ENCODE measurements around the gene POFUT2. TPM values are rescaled to one million over a fixed set of nuclear protein-coding genes. Genes with fewer than 3 reads are reported as not detected.
"Not testable (repeated sequence)": the region's sequence is repeated elsewhere in the genome, so short reads cannot be mapped to it uniquely, and the experiment has no call there.

POFUT2 gene
- total RNA-seq, 1 donor from 2014 or later: 21.5 TPM

DNA sequence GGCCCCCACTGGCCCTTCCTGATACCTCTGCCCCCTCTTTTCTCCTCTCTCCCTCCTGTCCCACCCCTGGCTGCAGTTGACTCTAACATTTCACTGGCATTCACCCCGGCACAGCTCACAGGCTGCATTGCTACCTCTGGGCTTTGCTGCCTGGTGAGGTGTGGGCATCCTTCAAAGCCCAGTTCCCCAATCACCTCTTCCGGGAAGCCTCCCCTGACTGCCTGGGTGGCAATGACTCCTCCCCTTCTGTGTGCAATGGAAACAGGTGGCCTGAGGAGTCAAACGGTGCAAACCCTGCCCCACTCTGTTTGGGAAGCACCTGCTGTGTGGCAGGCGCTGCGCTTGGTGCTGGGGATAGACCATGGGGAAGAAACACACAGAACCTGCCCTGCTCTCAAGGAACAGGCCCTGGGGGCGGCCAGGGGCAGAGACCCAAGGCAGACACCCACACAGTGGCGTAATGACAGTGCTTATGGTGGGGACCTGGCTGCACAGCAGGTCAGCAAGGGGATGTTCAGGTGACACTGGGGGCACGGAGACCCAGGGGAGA is 39.3 kb upstream of the POFUT2 start:
- DNase-seq (ENCODE audit: low read depth, low spot score): no peak

DNA sequence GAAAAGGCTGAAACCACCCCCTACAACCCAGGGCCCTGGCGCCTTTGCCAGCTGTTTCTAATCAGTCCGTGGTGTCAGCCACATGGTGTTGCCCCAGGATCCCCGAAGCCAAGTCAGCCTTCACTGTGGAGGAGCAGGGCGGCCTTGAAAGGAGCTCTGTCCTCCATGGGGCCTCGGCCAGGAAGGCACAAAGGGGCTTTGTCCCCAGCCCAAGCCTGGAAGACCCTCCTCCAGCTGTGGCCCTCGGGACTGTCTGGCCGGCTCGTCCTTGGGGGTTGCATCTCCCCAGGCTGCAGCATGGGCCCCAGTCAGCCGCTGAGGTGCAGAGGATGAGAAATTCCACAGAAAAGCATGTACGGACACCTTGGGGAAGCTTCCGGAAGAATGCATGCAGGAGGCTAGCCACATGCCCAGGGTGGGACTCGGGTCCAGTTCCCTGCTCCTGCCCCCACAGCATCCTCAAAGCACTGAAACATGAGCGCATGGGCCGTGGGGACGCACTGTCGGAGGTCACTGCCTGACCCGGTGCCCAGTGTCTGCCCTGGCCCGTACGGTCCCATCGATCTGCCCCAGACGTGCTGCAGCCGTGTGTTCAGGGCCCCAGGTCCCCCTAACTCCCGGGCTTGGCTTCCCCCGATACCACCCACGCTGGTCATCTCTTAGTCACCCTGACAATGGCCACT is 38.6 kb upstream of the POFUT2 start:
- no peak for DNase-seq (ENCODE audit: low read depth, low spot score)

DNA sequence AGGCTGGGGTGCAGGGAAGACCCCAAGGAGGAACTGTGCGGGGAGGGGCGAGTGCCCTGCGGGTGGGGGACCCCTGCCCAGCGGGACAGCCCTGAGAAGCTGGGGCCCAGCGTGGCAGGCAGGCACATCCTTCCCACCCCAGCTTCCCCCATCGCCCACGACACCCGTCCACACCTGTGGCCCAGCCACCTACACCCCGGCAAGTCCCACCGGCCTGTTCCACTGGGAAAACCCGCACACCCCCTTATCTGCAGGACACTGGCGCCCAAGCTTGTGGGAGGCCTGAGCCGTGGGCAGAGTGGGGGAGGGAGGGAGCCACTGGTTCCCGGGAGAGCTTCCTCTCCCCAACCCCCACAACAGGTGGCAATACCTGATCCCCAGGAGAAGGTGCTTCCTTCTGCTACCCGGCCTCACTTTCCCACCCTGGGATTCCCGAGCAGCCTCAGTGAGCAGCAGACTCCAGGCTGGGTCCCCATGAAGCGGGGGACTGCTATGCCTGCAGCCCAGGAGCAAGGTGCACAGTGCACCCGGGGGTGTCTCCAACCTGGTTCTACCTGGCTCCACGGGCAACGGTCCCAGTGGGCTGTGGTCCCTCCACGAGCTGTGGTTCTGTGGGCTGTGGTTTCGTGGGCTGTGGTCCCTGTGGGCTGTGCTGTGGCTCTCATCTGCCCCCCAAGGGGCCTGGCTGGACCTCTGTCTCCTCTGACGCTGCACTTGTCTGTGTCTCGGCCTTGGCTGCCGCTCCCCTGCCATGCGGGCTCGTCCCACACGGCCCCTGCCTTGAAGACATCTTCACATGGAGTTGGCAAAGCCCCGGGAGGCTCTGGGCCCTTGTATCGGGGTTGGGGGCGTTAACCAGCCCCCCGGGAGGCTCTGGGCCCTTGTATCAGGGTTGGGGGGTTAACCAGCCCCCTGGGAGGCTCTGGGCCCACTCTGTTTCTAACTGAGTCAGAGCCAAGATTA is 37.8 kb upstream of the POFUT2 start:
- DNase-seq (ENCODE audit: low read depth, low spot score): no peak

DNA sequence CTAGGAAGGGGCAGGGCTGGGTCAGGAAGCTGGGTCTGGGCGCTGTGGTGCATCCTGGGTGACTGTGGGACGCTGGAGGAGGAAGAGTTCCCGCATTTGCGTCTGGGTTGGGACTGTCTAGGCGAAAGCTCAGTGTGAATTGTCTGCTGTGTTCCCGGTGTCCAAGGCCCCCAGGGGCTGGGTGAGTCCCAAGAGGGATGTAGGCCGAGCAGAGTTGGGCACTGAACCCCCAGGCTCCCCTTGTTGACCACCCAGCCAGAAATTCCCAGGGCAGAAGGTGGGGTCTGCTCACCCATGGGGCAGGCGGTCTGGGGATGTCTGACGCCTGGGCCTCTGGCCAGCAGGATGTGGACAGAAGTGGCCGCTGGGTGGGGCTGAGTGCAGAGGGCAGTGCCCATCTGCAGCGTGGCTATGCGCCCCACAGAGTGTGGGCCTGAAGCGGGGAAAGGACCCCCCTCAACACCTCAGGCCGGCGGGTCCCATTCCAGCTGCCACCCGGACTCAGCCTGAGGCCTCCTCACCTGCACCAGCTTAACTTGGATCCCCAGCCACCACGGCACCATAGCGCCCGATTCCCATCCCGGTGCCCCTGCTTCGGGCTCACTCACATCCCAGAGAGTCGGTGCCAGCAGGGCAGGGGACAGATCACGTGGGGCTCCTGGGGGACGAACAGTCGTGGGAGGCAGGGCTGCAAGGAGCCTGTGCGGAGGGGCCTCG is 37.0 kb upstream of the POFUT2 start:
- no peak for DNase-seq (ENCODE audit: low read depth, low spot score)

DNA sequence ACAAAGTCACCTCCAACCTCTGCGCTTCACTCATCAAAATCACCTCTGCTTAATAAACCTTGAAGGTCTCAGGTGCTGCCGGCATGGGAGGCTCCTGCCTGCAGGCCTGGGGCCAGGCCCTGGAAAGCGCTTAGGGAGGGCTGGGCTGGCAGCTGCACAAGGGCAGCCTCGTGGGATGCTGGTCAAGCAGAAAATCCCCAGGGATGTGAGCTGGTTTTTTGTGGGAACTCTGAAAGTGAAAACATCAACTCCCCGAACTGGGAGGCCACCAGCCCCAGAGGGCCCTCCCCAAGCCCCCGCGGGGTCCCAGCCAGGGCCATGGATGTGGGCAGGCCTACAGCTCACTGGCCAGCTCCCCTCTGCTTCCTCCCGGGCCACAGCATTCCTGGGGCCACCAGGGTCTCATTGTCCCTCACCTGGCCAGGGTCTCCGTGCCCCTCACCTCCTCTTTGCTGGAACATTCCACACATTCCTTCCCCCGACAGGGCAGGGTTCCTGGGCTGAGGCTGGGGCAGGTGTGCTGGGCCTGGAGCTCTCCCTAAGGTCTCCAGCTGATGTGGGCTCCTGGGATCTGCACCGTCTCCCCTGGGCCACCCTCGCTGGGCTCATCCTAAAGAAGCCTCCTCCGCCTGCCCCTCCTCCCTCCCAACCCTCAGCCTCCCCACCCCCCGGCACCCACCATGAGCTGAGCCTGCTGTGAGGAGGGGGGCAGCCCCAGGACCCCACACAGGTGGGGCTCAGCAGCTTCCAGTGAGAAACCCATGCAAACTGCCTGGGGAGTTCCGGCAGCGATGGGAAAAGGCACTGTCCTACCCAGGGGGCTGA is 36.0 kb upstream of the POFUT2 start:
- no peak for DNase-seq (ENCODE audit: low read depth, low spot score)

DNA sequence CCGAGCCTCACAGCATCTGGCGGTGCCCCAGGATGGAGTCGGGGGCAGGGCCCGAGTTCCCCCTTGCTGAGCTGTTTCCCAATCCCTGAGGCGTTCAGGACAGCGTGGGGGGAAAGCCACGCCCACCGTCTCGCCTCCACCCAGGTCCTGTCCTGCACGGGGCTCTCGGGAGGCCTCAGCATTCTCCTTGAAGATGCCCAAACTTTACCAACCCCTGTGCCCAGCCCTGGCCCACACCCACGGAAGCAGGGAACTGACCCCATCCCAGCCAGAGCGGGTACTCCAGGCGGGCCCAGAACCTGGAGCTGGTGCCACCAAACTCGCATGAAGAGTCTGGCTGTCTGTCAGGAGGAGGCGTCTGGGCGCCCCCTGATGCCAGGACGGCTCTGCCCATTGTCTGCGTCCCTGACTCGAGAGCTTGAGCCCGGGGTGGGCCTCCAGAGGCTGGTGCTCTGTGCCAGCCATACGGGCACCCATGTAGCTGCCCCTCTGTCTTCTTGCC is 35.3 kb upstream of the POFUT2 start:
- DNase-seq (ENCODE audit: low read depth, low spot score): no peak

DNA sequence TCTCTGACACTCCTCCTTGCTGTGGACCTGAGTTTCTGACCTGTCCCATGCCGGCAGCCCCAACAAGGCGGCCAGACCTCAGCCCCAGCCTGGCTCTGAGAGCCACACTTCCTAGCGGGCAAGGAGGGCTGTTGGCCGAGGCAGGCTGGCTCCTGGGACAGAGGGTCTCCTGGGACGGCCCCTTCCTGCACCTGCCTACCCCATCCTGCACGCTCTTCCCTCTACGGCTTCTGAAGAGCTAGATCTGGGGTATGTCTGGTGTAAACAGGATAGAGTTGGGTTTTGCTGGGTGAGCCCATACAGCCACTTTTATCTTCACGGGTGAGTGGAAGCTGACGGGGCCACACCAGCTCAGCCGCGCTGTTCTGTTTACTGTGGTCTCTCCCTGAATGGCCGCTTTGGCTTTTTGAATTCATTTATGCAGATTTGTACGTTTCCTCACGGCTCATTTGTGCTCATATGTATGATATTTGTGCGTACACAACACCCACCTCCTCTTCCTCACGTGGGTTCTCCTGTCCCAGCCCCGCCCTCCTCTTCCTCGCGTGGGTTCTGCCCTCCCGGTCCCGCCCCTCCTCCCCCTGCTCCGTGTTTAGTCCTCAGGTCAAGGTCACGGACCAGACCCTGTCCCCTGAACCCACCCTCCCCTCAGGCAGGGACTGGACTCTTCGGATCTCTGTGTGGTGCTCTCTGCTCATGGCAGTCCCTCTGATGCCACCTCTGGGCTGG is 34.7 kb upstream of the POFUT2 start:
- DNase-seq (ENCODE audit: low read depth, low spot score): no peak

DNA sequence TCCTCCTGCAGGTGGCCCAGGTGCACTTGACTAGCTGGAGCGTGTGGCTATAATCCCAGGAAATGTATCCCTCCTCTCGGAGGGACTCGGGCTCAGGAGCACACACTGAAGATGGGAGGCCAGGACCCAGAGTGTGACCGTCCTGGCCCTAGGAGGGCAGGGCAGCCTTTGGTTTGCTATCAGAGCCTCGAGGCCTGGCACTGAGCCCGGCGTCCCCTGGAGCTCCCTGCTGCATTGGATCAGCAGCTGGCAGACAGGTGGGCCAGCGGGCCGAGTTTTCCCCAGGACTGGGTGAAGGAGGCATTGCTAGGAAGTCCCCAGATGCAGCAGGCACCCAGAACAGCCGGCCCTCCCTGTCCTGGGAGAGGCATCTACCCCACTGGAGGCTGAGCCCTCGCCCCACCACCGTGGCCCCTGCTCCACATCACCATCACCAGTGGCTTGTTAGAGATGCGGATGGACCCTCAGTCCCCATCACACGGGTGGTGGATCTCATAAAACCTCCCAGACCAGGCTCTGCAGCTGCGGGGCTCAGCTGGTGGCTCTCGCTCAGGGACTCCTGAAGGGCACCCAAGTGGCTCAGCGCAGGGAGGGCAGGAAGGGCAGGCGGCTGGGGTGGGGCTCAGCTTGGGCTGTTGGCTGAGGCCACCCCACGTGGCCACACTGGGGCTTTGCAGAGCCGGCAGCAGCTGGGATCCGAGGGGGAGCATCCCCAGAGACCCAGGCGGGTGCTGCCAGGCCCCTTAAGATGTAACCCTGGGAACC is 32.7 kb upstream of the POFUT2 start:
- no peak for DNase-seq (ENCODE audit: low read depth, low spot score)

DNA sequence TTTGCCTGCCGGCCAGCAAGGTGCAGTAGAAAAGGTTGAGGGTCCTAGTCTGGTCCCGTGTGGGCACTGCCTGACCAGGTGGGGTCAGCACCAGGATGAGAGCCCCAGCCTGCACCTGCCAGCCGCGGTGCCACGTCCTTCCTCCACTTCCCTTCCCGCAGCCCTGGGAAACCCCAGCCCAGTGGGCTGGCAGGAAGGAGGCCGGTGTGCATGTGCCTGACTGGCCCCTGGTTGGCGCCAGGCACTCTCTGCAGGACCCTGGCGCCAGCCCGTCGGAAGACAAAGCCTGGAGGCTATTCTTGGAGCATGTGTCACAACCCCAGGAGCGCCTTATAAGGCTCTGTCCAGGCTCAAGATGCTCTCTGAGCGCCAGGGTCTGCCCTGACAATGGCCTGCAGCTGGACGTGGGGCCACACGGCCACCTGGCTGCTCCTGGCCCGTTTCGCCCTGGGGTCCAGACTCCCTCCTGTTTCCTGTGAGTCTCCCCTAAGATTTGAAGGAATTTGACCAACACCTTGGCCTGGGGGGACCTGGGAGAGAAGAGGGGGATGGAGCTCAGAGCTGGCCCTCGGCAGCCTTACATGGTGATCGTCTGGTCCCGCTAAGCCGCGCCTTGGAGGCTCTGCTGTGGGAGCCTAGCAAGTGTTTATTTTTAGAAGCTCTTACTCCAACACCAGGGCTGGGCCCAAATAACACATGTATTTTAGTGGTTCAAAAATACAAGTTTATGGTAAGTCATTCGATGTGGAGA is 31.9 kb upstream of the POFUT2 start:
- peak; percentile 72 for DNase-seq (ENCODE audit: low read depth, low spot score)

DNA sequence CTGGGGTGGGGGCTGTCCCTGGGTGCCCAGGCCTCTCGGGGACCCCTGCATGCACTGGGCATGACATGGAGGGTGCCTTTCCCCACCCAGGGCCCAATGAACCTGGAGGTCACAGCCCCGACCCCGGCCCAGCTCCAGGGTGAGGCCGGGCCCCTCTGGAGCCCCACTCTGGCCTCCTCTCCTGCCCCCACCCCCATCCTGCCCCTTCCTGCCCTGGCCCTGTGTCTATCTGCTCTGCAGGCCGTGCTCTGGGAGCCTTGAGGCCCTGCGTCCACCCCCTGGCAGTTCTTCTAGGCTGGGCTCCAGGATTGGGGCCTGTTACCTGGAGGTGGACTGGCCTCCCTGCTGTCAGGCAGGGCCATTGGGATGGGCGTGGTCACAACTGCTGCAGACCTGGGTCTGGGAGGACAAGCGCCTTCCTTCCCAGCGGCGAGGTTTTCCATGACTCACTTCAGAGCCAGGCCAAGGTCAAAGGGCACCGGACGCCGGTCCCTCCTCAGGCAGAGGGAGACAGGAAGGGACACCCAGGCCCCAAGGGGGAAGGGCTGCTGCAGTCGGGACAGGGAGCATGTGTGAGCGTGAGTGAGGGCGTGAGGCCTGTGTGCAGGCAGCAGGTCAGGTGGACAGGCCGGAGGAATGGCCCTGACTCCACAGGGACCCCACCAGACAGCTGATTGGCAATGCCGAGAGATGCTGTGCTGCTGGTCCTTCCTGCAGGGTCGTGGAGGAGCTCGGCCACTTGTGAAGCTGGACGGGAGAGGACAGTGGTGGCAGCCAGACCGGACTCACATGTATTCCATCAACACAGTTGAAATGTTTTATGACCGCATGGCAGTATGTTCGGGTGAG is 31.1 kb upstream of the POFUT2 start:
- peak; percentile 74 for DNase-seq (ENCODE audit: low read depth, low spot score)

DNA sequence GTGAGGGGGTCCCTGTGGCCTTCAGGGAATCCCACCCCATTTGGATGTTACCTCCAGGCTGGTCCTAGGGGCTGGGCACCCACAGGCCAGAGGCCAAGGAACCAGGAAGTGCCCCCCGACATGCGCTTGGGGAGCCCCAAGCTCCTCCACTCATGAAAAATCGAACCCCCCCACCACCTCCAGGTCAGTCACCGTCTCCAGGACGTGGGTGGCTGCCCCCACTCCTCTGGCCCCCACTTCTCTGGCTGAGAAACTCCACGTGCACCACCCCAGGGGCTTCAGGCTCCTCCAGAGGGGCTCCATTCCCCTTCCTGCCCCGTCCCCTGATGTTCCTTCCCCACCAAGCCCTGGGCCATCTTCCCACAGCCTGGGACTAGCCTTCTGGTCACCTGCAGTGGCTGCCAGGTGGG is 30.5 kb upstream of the POFUT2 start:
- DNase-seq (ENCODE audit: low read depth, low spot score): no peak

DNA sequence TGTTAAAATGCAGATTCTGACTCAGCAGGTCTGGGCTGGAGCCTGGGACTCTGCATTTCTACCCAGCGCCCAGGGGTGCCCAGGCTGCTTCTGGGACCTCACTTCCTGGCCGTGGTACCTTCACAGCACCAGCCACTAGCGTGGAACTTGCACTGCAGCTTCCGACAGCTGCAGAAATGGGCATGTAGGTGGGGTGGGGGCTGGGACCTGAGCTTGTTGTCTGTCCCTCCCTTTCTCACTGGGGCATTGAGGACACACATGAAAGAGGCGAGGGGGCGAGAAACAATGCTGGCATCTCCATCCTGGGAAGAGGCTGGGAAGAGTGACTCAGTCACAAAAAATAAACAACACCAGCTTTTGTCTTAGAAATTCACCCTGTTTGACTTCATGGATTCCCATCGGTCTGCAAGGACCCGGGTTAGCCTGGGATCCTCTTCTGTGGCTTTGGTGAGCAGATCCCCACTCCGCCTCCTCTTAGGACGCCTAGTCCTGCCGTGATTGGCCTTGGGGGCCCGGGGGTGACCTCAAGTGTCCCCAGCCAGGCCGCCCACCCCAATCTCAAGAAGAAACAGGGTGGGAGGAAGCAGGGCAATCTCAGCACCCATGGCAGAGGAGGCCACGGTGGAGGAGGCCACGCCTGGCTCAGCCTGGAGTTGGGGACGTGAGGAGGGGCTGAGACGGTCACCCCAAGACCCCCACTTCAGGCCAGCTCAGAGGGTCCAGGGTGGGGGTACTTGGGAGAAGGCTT is 29.9 kb upstream of the POFUT2 start:
- DNase-seq (ENCODE audit: low read depth, low spot score): no peak

DNA sequence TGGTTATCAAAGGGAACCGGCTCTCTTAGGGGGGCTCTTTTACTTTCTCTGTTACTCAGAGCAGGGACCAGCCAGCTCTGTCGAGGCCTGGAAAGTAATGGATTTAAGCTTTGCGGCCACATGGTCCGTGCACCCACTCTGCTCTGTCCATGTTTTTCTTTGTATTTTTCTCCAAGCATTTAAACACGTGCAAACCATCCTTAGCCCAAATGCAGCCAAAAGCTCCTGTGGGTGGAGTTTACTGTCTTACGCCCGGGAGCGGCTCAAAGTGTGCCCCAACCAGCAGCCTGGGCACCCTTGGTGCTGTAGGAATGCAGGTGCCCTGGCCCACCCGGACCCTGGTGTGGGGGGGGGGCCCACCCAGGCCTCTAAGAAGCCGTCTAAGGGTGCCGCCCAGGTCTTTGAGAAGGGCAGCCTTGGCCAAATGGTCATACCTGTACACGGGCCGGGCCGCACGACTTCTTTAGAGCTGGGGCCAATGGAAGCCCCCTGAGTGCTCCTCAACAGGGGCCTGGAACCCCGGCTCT is 29.2 kb upstream of the POFUT2 start:
- DNase-seq (ENCODE audit: low read depth, low spot score): no peak

DNA sequence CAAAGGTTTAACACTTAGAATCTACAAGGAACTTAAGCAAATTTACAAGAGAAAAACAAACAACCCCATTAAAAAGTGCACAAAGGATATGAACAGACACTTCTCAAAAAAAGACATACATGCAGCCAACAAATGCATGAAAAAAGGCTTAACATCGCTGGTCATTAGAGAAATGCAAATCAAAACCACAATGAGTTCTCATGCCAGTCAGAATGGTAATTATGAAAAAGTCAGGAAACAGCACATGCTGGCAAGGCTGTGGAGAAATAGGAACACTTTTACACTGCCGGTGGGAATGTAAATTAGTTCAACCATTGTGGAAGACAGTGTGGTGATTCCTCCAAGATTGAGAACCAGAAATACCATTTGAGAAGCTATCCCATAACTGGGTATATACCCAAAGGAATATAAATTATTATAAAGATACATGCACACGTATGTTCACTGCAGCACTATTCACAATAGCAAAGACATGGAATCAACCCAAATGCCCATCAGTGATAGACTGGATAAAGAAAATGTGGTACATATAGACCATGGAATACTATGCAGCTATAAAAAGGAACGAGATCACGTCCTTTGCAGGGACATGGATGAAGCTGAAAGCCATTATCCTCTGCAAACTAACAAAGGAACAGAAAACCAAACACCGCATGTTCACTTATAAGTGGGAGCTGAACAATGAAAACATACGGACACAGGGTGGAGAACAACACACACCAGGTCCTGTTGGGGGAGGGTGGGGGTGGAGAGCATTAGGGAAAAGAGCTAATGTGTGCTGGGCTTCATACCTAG is 28.2 kb upstream of the POFUT2 start:
- not testable (repeated sequence) for DNase-seq (ENCODE audit: low read depth, low spot score)

DNA sequence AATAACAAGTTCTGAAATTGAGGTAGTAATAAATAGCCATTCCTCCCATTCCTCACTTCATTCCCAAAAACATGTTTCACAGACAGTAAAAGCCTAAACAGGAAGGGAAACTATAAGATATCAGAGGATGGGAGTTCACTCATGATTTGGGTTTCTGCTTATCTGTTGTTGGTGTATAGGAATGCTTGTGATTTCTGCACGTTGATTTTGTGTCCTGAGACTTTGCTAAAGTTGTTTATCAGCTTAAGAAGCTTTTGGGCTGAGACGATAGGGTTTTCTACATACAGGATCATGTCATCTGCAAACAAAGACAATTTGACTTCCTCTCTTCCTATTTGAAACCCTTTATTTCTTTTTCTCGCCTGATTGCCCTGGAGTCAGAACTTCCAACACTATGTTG is 26.0 kb upstream of the POFUT2 start:
- DNase-seq (ENCODE audit: low read depth, low spot score): no peak

DNA sequence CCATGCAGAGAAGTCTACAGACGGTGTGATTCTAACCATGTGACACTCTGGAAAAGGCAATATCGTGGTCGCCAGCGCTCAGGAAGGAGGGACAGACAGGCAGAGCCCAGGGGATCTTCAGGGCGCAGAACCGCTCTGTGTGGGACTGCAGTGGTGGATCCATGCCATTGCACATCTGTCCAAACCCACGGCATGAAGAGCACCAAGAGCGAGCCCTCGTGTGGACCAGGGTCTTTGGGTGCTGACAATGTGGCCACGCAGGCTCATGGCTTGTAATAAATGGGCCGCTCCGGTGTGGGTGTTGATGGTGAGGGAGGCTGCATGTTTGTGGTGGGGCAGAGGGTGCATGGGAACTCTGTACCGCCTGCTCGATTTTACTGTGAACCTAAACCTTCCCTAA is 25.3 kb upstream of the POFUT2 start:
- DNase-seq (ENCODE audit: low read depth, low spot score): no peak
